Spleen (tissue), 7 donors: Measurements from ENCODE around the gene PDE4B.

Experiments
- POLR2A ChIP-seq, 3 donors: fragments of 450-650 bp; IDR thresholded peaks; one replicate each; pipeline ENCODE4 v1.5.1; 2017; ENCODE audit warnings: antibody characterized with exemption in 3 of 3, mild to moderate bottlenecking in 1 of 3
- POLR2AphosphoS5 ChIP-seq, 3 donors: sonication (generic); formaldehyde crosslinking; IDR thresholded peaks; one replicate each; pipeline ENCODE4 v1.5.1; 2017; ENCODE audit warnings: antibody characterized with exemption in 3 of 3
- TF ChIP-seq, protein P1 (sequence below), 11 experiments: fragments of 200-600 bp in 7 of 11; fragments of 450-650 bp in 4 of 11; sonication (generic) in 4 of 11; IDR thresholded peaks in 8 of 11; conservative IDR thresholded peaks in 3 of 11; 1 replicate in 7 of 11; 2 replicates in 4 of 11; pipeline versions ENCODE4 v1.4.0 to v1.8.0; 2016 to 2021; ENCODE audit warnings: antibody characterized with exemption in 11 of 11, inconsistent platforms in 4 of 11, mild to moderate bottlenecking in 1 of 11
- donor health status: DM: no; HTN: no; CAD: no; lungs with moderate emphysema.
- donor health status: DM: no; HTN: no; CAD: no.
- donor health status: DM: no; HTN: no; CAD: no.

DNA sequence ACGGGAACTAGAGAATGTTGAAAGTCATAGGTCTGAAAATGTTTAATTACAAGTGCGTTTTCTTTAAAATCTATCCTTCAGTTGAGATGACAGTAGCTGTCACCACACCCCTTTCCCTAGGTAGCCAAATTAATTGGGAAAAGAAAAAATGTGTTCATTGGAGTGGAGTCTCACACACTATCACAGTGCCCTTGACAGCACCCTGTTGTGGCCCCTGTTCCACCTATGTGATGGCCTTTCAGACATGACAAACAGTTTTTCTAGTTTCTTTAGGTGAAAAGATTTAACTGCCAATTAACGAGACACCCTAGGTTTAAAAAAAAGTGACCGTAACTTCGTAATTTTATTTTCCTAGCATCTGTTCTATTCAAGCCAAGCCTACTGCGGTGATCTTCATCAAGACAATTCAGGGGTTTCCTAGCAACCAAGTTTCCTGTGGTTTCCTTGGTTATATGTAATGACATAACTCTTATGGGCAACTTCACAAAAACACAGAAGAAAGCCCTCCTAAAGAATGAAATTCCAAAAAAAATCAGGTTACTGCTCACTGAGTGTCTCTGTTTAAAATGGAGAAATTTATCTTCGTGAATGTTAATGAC lies 298.3 kb downstream of the PDE4B start:
- TF ChIP-seq, protein P1, sequence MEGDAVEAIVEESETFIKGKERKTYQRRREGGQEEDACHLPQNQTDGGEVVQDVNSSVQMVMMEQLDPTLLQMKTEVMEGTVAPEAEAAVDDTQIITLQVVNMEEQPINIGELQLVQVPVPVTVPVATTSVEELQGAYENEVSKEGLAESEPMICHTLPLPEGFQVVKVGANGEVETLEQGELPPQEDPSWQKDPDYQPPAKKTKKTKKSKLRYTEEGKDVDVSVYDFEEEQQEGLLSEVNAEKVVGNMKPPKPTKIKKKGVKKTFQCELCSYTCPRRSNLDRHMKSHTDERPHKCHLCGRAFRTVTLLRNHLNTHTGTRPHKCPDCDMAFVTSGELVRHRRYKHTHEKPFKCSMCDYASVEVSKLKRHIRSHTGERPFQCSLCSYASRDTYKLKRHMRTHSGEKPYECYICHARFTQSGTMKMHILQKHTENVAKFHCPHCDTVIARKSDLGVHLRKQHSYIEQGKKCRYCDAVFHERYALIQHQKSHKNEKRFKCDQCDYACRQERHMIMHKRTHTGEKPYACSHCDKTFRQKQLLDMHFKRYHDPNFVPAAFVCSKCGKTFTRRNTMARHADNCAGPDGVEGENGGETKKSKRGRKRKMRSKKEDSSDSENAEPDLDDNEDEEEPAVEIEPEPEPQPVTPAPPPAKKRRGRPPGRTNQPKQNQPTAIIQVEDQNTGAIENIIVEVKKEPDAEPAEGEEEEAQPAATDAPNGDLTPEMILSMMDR (IDR thresholded peaks at IDR 0.05 in 8 of 11, conservative IDR thresholded peaks at IDR 0.05 in 3 of 11), result no peak
- TF ChIP-seq POLR2A (IDR thresholded peaks at IDR 0.05) (no peak), POLR2AphosphoS5 (IDR thresholded peaks at IDR 0.05) (no peak)
